ENCODE data around the gene PKMYT1. TPM values are rescaled to one million over a fixed set of nuclear protein-coding genes. Genes with fewer than 3 reads are reported as not detected.
"Not testable (repeated sequence)": the region's sequence is repeated elsewhere in the genome, so short reads cannot be mapped to it uniquely, and the experiment has no call there.

PKMYT1 gene
- total and polyA plus RNA-seq, 3 donors from 2014 or later: 76.4 to 146 (median 119) TPM

- no peak overlapping the region for H3K4me3 ChIP-seq
- WGBS, 2 donors: 90 to 97% methylated on average over 12 to 13 of the region's 14 CpGs
- no peak for TF ChIP-seq POLR2A (IDR thresholded peaks at IDR 0.05)
- TF ChIP-seq CTCF (IDR thresholded peaks at IDR 0.05): no peak
- no peak overlapping the region for H3K27ac ChIP-seq
- intact Hi-C loops (cut with DNase I; ENCODE audit: low total_unique reads): no loop called here
- peaks cover 9% of the 10 kb centered on the region for H3K4me1 ChIP-seq
- no peaks in the 10 kb centered on the region for H3K27me3 ChIP-seq
- H3K9me3 ChIP-seq: no peaks in the 10 kb centered on the region
- H3K36me3 ChIP-seq (ENCODE audit: low read depth, missing control alignments): no peaks in the 10 kb centered on the region
- no peak for DNase-seq
These were observed 50.6 kb downstream of the PKMYT1 start for GRCh38 chr16:2929693-2930092.

GRCh38 chr16:2928796-2929195 lies 51.5 kb downstream of the PKMYT1 start:
- DNase-seq: no peak
- Histone ChIP-seq H3K4me1 (peaks cover 9% of the 10 kb centered on the region), H3K9me3 (no peaks in the 10 kb centered on the region), H3K27ac (no peak overlapping the region), H3K4me3 (no peak overlapping the region), H3K36me3 (ENCODE audit: low read depth, missing control alignments) (no peaks in the 10 kb centered on the region), H3K27me3 (no peaks in the 10 kb centered on the region)
- WGBS, 2 donors: 88 to 95% methylated on average over 7 to 11 of the region's 11 CpGs
- intact Hi-C loops (cut with DNase I; ENCODE audit: low total_unique reads): no loop called here
- no peak for TF ChIP-seq CTCF (IDR thresholded peaks at IDR 0.05)
- TF ChIP-seq POLR2A (IDR thresholded peaks at IDR 0.05): no peak

- H3K36me3 ChIP-seq (ENCODE audit: low read depth, missing control alignments); H3K27me3 ChIP-seq; H3K4me1 ChIP-seq; H3K27ac ChIP-seq; H3K9me3 ChIP-seq; intact Hi-C loops (cut with DNase I; ENCODE audit: low total_unique reads); H3K4me3 ChIP-seq; DNase-seq: not testable (repeated sequence)
- WGBS, 2 donors: 77 to 83% methylated on average over 4 of the region's 4 CpGs
These were observed 52.1 kb downstream of the PKMYT1 start for GRCh38 chr16:2928151-2928550.

- no peaks in the 10 kb centered on the region for H3K27me3 ChIP-seq
- no peaks in the 10 kb centered on the region for H3K36me3 ChIP-seq (ENCODE audit: low read depth, missing control alignments)
- peaks cover 9% of the 10 kb centered on the region for H3K4me1 ChIP-seq
- H3K9me3 ChIP-seq: no peaks in the 10 kb centered on the region
- intact Hi-C loops (cut with DNase I; ENCODE audit: low total_unique reads): no loop called here
- peak; percentile 94 for DNase-seq
- no peak overlapping the region for H3K4me3 ChIP-seq
- 6 to 8% methylated on average over 19 of the region's 19 CpGs for WGBS, 2 donors
- TF ChIP-seq POLR2A (IDR thresholded peaks at IDR 0.05) (no peak), CTCF (IDR thresholded peaks at IDR 0.05) (peak; percentile 94 to 99 (median 96))
- no peak overlapping the region for H3K27ac ChIP-seq
These were observed 53.1 kb downstream of the PKMYT1 start for GRCh38 chr16:2927010-2927646.

- no peaks in the 10 kb centered on the region for H3K9me3 ChIP-seq
- no peak overlapping the region for H3K4me3 ChIP-seq
- DNase-seq: no peak
- no peak overlapping the region for H3K27ac ChIP-seq
- no peaks in the 10 kb centered on the region for H3K36me3 ChIP-seq (ENCODE audit: low read depth, missing control alignments)
- no peak for TF ChIP-seq POLR2A (IDR thresholded peaks at IDR 0.05)
- TF ChIP-seq CTCF (IDR thresholded peaks at IDR 0.05): no peak
- H3K4me1 ChIP-seq: peaks cover 9% of the 10 kb centered on the region
- 51 to 67% methylated on average over 5 of the region's 5 CpGs for WGBS, 2 donors
- H3K27me3 ChIP-seq: no peaks in the 10 kb centered on the region
- intact Hi-C loops (cut with DNase I; ENCODE audit: low total_unique reads): no loop called here
These were observed 53.6 kb downstream of the PKMYT1 start for GRCh38 chr16:2926650-2926999.

All from testis (tissue), 3 donors.